22Rv1 (cell line): ENCODE measurements around the gene HIPK2.

ENCODE experiments used
- H3K27ac ChIP-seq: fragments of 450-650 bp; 2 replicates; pipeline ENCODE4 v1.5.1; 2017
- CTCF ChIP-seq: fragments of 450-650 bp; IDR thresholded peaks from 2 replicates; pipeline ENCODE4 v1.5.1; 2017; ENCODE audit warnings: mild to moderate bottlenecking
- ZFX ChIP-seq: fragments of 450-650 bp; IDR thresholded peaks from 2 replicates; pipeline ENCODE4 v1.6.1; 2017; ENCODE audit warnings: antibody characterized with exemption, borderline replicate concordance

Gene HIPK2

GRCh38 chr7:139714163-139714901 is 63.5 kb downstream of the HIPK2 start:
- no peak for TF ChIP-seq CTCF
- no peak for TF ChIP-seq ZFX
- H3K27ac ChIP-seq, result no peak overlapping the region

GRCh38 chr7:139713526-139714162 is 64.2 kb downstream of the HIPK2 start:
- TF ChIP-seq ZFX (no peak), CTCF (no peak)
- no peak overlapping the region for H3K27ac ChIP-seq

- no peak overlapping the region for H3K27ac ChIP-seq
- TF ChIP-seq CTCF (no peak), ZFX (no peak)
These were observed 64.7 kb downstream of the HIPK2 start for GRCh38 chr7:139713061-139713460.

- no peak for TF ChIP-seq ZFX
- H3K27ac ChIP-seq, result no peak overlapping the region
These were observed 65.6 kb downstream of the HIPK2 start for GRCh38 chr7:139711991-139712743.

- no peak for TF ChIP-seq ZFX
- TF ChIP-seq CTCF, result no peak
- no peak overlapping the region for H3K27ac ChIP-seq
These were observed 67.8 kb downstream of the HIPK2 start for GRCh38 chr7:139710036-139710435.

DNA sequence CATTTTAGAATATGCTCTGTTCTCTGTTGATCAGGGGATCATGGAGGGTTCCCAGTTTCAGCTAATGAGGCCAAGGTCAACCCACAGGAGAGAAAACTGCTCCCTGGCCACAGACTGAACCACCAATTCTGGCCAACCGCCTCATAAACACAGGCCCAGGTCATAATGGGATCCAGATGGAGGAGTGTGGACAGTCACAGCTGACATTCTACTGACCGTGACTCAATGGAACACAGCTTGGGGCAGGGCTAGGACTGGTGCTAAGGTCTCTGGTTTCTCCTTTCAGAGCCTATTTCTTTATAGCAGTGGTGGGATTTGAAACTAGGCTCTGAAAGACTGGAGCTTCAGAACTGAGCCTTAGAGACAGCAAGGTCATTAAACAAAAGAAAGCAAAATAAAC is 68.3 kb downstream of the HIPK2 start:
- no peak overlapping the region for H3K27ac ChIP-seq
- no peak for TF ChIP-seq CTCF
- TF ChIP-seq ZFX, result no peak

- TF ChIP-seq CTCF (no peak), ZFX (no peak)
These were observed 69.3 kb downstream of the HIPK2 start for GRCh38 chr7:139708541-139708940.

More at GRCh38 chr7:139708541-139708940, 69.3 kb downstream of the HIPK2 start:
- no peak overlapping the region for H3K27ac ChIP-seq
